ENCODE data around the gene ABCB6. TPM values are rescaled to one million over a fixed set of nuclear protein-coding genes. Genes with fewer than 3 reads are reported as not detected.
"Not testable (repeated sequence)": the region's sequence is repeated elsewhere in the genome, so short reads cannot be mapped to it uniquely, and the experiment has no call there.

ABCB6 gene
- polyA plus RNA-seq, 1 donor from 2014 or later = 1.2 TPM

- H3K9me3 Mint-ChIP-seq = no peaks in the 10 kb centered on the region
- H3K27me3 Mint-ChIP-seq = no peaks in the 10 kb centered on the region
- peak overlapping the region in 2 of 3 donors; percentile 11 to 76 for H3K27ac Mint-ChIP-seq
- peak overlapping the region in 1 of 4 donors; percentile 20 for H3K4me3 Mint-ChIP-seq
- H3K4me1 Mint-ChIP-seq = peaks cover 7 to 20% (median 17%) of the 10 kb centered on the region in 3 donors
- H3K36me3 Mint-ChIP-seq = no peaks in the 10 kb centered on the region
Observed at GRCh38 chr2:219213486-219214071, 5.2 kb downstream of the ABCB6 start.

DNA sequence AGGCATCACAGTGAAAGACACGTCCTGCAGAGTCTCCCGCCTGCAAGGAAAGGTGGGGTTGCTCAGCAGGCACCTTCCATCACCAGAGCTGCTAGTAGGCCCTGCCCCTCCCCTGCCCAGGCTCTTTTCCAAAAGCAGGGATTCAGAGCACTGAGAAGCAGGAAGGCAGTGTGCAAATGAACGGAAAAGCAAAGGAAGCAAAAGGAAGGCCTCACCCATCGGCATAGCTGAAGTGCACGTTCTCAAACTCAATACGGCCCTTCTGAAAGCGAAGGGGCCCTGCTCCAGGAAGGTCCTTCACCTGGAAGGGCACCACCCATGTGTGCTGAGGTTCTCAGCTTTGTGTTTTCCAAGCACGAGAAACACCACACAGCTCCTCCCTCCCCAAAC lies 5.7 kb downstream of the ABCB6 start:
- no peaks in the 10 kb centered on the region for H3K27me3 Mint-ChIP-seq
- H3K4me1 Mint-ChIP-seq = peaks cover 6 to 19% (median 17%) of the 10 kb centered on the region in 3 donors
- peak overlapping the region in 2 of 3 donors; percentile 11 to 75 for H3K27ac Mint-ChIP-seq
- H3K4me3 Mint-ChIP-seq = peak overlapping the region in 1 of 4 donors; percentile 20
- H3K36me3 Mint-ChIP-seq = no peaks in the 10 kb centered on the region
- H3K9me3 Mint-ChIP-seq = no peaks in the 10 kb centered on the region

- Mint-ChIP-seq H3K4me3 (peak overlapping the region in 1 of 4 donors; percentile 83), H3K36me3 (no peaks in the 10 kb centered on the region), H3K27ac (peak overlapping the region in 2 of 3 donors; percentile 92 to 96), H3K4me1 (peaks cover 10 to 15% (median 11%) of the 10 kb centered on the region in 3 donors), H3K9me3 (no peaks in the 10 kb centered on the region), H3K27me3 (no peaks in the 10 kb centered on the region)
Observed at GRCh38 chr2:219210886-219211362, 7.8 kb downstream of the ABCB6 start.

- H3K4me1 Mint-ChIP-seq = peaks cover 11 to 15% (median 11%) of the 10 kb centered on the region in 3 donors
- no peaks in the 10 kb centered on the region for H3K36me3 Mint-ChIP-seq
- no peaks in the 10 kb centered on the region for H3K27me3 Mint-ChIP-seq
Observed at GRCh38 chr2:219210196-219210885, 8.4 kb downstream of the ABCB6 start.

GRCh38 chr2:219209236-219210195 lies 9.2 kb downstream of the ABCB6 start:
- no peaks in the 10 kb centered on the region for H3K36me3 Mint-ChIP-seq
- H3K27me3 Mint-ChIP-seq = no peaks in the 10 kb centered on the region
- H3K9me3 Mint-ChIP-seq = no peaks in the 10 kb centered on the region
- peak overlapping the region in 2 of 3 donors; percentile 76 to 96 for H3K27ac Mint-ChIP-seq
- H3K4me3 Mint-ChIP-seq = peak overlapping the region in 1 of 4 donors; percentile 83
- peaks cover 11 to 15% (median 11%) of the 10 kb centered on the region in 3 donors for H3K4me1 Mint-ChIP-seq

More at GRCh38 chr2:219210196-219210885, 8.4 kb downstream of the ABCB6 start:
- no peaks in the 10 kb centered on the region for H3K9me3 Mint-ChIP-seq
- peak overlapping the region in 1 of 4 donors; percentile 83 for H3K4me3 Mint-ChIP-seq
- peak overlapping the region in 2 of 3 donors; percentile 80 to 96 for H3K27ac Mint-ChIP-seq

- H3K4me1 Mint-ChIP-seq = peaks cover 11 to 15% (median 11%) of the 10 kb centered on the region in 3 donors
- H3K9me3 Mint-ChIP-seq = no peaks in the 10 kb centered on the region
- no peaks in the 10 kb centered on the region for H3K36me3 Mint-ChIP-seq
- H3K27ac Mint-ChIP-seq = peak overlapping the region; percentile 39 to 76 (median 67)
- H3K4me3 Mint-ChIP-seq = peak overlapping the region; percentile 63 to 95 (median 82)
- no peaks in the 10 kb centered on the region for H3K27me3 Mint-ChIP-seq
Observed at GRCh38 chr2:219207884-219208740, 10.6 kb downstream of the ABCB6 start.

DNA sequence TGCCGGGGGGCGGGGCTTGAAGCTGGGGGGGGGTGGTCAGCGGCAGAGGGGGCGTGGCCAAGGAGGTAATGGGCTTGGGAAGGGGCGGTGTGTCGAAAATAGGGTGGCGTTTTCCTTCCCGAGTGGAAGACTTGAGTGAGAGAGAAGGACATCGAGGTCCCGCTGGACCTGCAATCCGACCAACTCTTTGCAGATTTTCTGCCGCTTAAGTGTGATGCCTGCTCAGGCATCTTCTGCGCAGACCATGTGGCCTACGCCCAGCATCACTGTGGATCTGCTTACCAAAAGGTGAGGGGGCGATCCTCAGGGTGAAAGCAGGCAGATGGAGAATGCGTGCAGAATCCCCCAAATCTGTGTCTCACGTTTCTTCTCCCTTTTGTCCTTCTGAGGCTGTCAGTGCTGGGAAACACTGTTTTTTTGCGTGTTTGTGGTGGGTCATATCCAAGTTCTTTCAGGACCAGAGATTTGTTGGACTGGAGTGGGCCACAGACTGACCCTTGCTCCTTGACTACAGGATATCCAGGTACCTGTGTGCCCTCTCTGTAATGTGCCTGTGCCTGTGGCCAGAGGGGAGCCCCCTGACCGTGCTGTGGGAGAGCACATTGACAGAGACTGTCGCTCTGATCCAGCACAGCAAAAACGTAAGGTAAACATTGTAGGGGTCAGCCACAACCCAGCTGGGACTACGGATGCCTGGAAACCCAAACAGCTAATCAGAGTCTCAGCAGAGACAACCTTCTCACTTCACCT lies 11.4 kb downstream of the ABCB6 start:
- no peaks in the 10 kb centered on the region for H3K36me3 Mint-ChIP-seq
- H3K4me3 Mint-ChIP-seq = peak overlapping the region; percentile 83 to 96 (median 94)
- no peaks in the 10 kb centered on the region for H3K27me3 Mint-ChIP-seq
- H3K27ac Mint-ChIP-seq = peak overlapping the region in 2 of 3 donors; percentile 76 to 89
- H3K9me3 Mint-ChIP-seq = no peaks in the 10 kb centered on the region
- peaks cover 11 to 15% (median 11%) of the 10 kb centered on the region in 3 donors for H3K4me1 Mint-ChIP-seq

DNA sequence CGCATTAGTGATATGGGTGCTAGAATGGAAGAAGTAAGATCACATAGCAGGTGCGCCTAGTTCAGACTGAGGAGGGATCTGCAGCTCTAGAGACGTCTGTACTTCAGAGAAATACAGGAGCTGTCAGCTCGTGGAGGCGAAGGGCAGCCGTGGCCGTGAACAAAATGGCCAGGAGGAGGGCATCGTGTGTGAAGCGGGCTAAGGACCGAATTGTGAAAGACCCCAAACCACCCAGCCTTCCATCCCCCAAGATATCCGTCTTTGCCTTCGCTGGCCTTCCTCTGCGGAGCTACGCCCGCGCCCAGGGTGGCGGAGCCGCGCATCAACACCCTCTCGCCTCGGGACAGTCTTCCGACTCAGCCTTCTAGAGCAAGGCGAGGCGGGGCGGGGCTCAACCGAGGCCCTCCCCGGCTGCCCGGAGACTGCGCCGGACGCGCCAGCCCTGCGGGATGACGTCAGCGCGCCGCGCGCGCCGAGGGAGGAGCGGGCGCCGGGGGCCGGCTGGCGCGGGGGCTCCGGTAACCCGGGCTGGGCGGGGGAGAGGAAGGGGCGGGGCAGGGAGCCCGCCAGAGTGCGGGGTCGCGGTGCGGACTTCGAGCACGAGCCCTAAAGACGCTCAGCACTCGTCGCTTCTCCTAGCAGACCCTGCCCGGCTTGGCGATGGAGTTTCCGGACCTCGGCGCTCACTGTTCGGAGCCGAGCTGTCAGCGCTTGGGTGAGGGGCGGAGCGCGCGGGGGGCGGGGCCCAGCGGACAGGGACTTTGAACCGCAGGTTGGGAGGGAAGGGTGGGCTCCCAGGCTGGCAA lies 12.2 kb downstream of the ABCB6 start, which contains the start of gene ZFAND2B:
Gene ZFAND2B (plus strand): TSS at position 455 of the 806 bp plus-strand sequence. CDS start 206 bp downstream, at position 661.
- peaks cover 7 to 15% (median 11%) of the 10 kb centered on the region in 3 donors for H3K4me1 Mint-ChIP-seq
- no peaks in the 10 kb centered on the region for H3K9me3 Mint-ChIP-seq
- H3K27ac Mint-ChIP-seq = peak within 1 kb of the TSS; percentile 76 to 98 (median 95)
- no peaks in the 10 kb centered on the region for H3K27me3 Mint-ChIP-seq
- H3K4me3 Mint-ChIP-seq = peak within 1 kb of the TSS; percentile 83 to 96 (median 94)
- H3K36me3 Mint-ChIP-seq = no peaks in the 10 kb centered on the region

GRCh38 chr2:219205981-219206327 lies 12.8 kb downstream of the ABCB6 start:
- Mint-ChIP-seq H3K9me3 (no peaks in the 10 kb centered on the region), H3K36me3 (no peaks in the 10 kb centered on the region), H3K4me1 (peaks cover 1 to 11% (median 11%) of the 10 kb centered on the region in 3 donors), H3K27ac (peak overlapping the region; percentile 76 to 98 (median 95)), H3K27me3 (no peaks in the 10 kb centered on the region), H3K4me3 (peak overlapping the region; percentile 83 to 96 (median 94))

- H3K27ac Mint-ChIP-seq = peak overlapping the region in 1 of 3 donors; percentile 27
- no peaks in the 10 kb centered on the region for H3K27me3 Mint-ChIP-seq
- peak overlapping the region in 2 of 4 donors; percentile 60 to 83 for H3K4me3 Mint-ChIP-seq
- H3K9me3 Mint-ChIP-seq = no peaks in the 10 kb centered on the region
- peaks cover 1 to 11% (median 10%) of the 10 kb centered on the region in 3 donors for H3K4me1 Mint-ChIP-seq
- no peaks in the 10 kb centered on the region for H3K36me3 Mint-ChIP-seq
Observed at GRCh38 chr2:219205165-219205538, 13.6 kb downstream of the ABCB6 start.

- H3K36me3 Mint-ChIP-seq = no peaks in the 10 kb centered on the region
- peak overlapping the region in 1 of 3 donors; percentile 27 for H3K27ac Mint-ChIP-seq
- peak overlapping the region in 2 of 4 donors; percentile 60 to 83 for H3K4me3 Mint-ChIP-seq
- no peaks in the 10 kb centered on the region for H3K9me3 Mint-ChIP-seq
- H3K4me1 Mint-ChIP-seq = peaks cover 1 to 11% (median 10%) of the 10 kb centered on the region in 3 donors
- H3K27me3 Mint-ChIP-seq = no peaks in the 10 kb centered on the region
Observed at GRCh38 chr2:219204425-219205164, 14.2 kb downstream of the ABCB6 start.

- not testable (repeated sequence) for H3K27me3 Mint-ChIP-seq, H3K9me3 Mint-ChIP-seq, H3K4me3 Mint-ChIP-seq, H3K36me3 Mint-ChIP-seq, H3K27ac Mint-ChIP-seq, H3K4me1 Mint-ChIP-seq
Observed at GRCh38 chr2:219201331-219201730, 17.4 kb downstream of the ABCB6 start.

All from IgD-negative memory B cell (primary cell).